CD14-positive monocyte (primary cell): Measurements from ENCODE around the gene SATB1. TPM values are rescaled to one million over a fixed set of nuclear protein-coding genes. Genes with fewer than 3 reads are reported as not detected.

Source experiments
- DNase-seq, 3 donors: peaks; one replicate each; pipeline ENCODE4 v3.0.0-alpha.2; 2011 to 2022
- H2AFZ ChIP-seq: 2 replicates; pipeline ENCODE4 v1.6.0; 2012; ENCODE audit warnings: mild to moderate bottlenecking, low read depth, low read length, inconsistent platforms; ENCODE audit not compliant: insufficient read depth, poor library complexity, severe bottlenecking
- H3K27ac ChIP-seq, 2 donors: 1 replicate in 1 of 2; 2 replicates in 1 of 2; pipeline ENCODE4 v1.5.1; 2012 to 2013; ENCODE audit warnings: low read length in 2 of 2, control low read depth in 1 of 2, inconsistent platforms in 1 of 2, low read depth in 1 of 2, mild to moderate bottlenecking in 1 of 2
- H3K27me3 ChIP-seq, 2 donors: one replicate each; pipeline versions ENCODE4 v1.6.0 to v1.6.1; 2011 to 2013; ENCODE audit warnings: low read length in 2 of 2; ENCODE audit not compliant: control insufficient read depth in 2 of 2, insufficient read depth in 2 of 2
- H3K36me3 ChIP-seq, 2 donors: replicated peaks in 1 of 2; 1 replicate in 1 of 2; 2 replicates in 1 of 2; pipeline versions ENCODE4 v1.5.1 to v1.6.1; 2012 to 2013; ENCODE audit warnings: low read length in 2 of 2, control low read depth in 1 of 2, inconsistent platforms in 1 of 2, mild to moderate bottlenecking in 1 of 2; ENCODE audit not compliant: insufficient read depth in 2 of 2, control insufficient read depth in 1 of 2
- H3K4me1 ChIP-seq, 2 donors: 1 replicate in 1 of 2; 2 replicates in 1 of 2; pipeline versions ENCODE4 v1.5.1 to v1.6.1; 2012 to 2013; ENCODE audit warnings: low read length in 2 of 2, control low read depth in 1 of 2, inconsistent platforms in 1 of 2, mild to moderate bottlenecking in 1 of 2, moderate library complexity in 1 of 2; ENCODE audit not compliant: insufficient read depth in 2 of 2, control insufficient read depth in 1 of 2
- H3K4me2 ChIP-seq: replicated peaks from 2 replicates; pipeline ENCODE3; 2012; ENCODE audit warnings: low read length, moderate library complexity, mild to moderate bottlenecking; ENCODE audit not compliant: poor library complexity, severe bottlenecking; ENCODE audit errors: extremely low read depth
- H3K4me3 ChIP-seq, 3 experiments: fragments of 200-600 bp in 1 of 3; sonication (generic) in 1 of 3; replicated peaks in 1 of 3; 1 replicate in 2 of 3; 2 replicates in 1 of 3; pipeline ENCODE4 v1.5.1; 2011 to 2013; ENCODE audit warnings: low read length in 3 of 3, mild to moderate bottlenecking in 3 of 3, control low read depth in 2 of 3, low read depth in 2 of 3, inconsistent platforms in 1 of 3, moderate library complexity in 1 of 3
- H3K79me2 ChIP-seq: 2 replicates; pipeline ENCODE4 v1.6.0; 2012; ENCODE audit warnings: mild to moderate bottlenecking, control low read depth, inconsistent platforms, low read length, moderate library complexity; ENCODE audit not compliant: insufficient read depth
- H3K9ac ChIP-seq: 2 replicates; pipeline ENCODE4 v1.6.0; 2017; ENCODE audit warnings: low read length, mild to moderate bottlenecking; ENCODE audit not compliant: insufficient read depth, poor library complexity, severe bottlenecking
- H3K9me3 ChIP-seq, 2 donors: replicated peaks in 1 of 2; 1 replicate in 1 of 2; 2 replicates in 1 of 2; pipeline versions ENCODE4 v1.5.1 to v1.6.1; 2012 to 2013; ENCODE audit warnings: low read length in 2 of 2, control low read depth in 1 of 2; ENCODE audit not compliant: control insufficient read depth in 1 of 2, insufficient read depth in 1 of 2
- H4K20me1 ChIP-seq: 2 replicates; pipeline ENCODE4 v1.6.0; 2012; ENCODE audit warnings: mild to moderate bottlenecking, low read length, control low read depth, moderate library complexity; ENCODE audit not compliant: insufficient read depth
- H3K27ac Mint-ChIP-seq, 7 donors: one replicate each; pipeline ENCODE4 v1.8.0; 2020; ENCODE audit warnings: mild to moderate bottlenecking in 7 of 7, mixed read lengths in 7 of 7, moderate library complexity in 6 of 7, inconsistent platforms in 2 of 7
- H3K27me3 Mint-ChIP-seq, 3 donors: one replicate each; pipeline ENCODE4 v1.8.0; 2021 to 2022; ENCODE audit warnings: low read depth in 3 of 3, mild to moderate bottlenecking in 3 of 3, mixed read lengths in 3 of 3, moderate library complexity in 3 of 3, inconsistent platforms in 1 of 3
- H3K36me3 Mint-ChIP-seq, 2 donors: one replicate each; pipeline ENCODE4 v1.8.0; 2020; ENCODE audit warnings: mixed read lengths in 2 of 2, inconsistent platforms in 1 of 2, mild to moderate bottlenecking in 1 of 2
- H3K4me1 Mint-ChIP-seq: one replicate; pipeline ENCODE4 v1.8.0; 2020; ENCODE audit warnings: mild to moderate bottlenecking, mixed read lengths
- H3K4me3 Mint-ChIP-seq, 2 donors: one replicate each; pipeline ENCODE4 v1.8.0; 2020; ENCODE audit warnings: mild to moderate bottlenecking in 2 of 2, mixed read lengths in 2 of 2, moderate library complexity in 1 of 2
- H3K9me3 Mint-ChIP-seq, 7 donors: one replicate each; pipeline ENCODE4 v1.8.0; 2020 to 2022; ENCODE audit warnings: mixed read lengths in 7 of 7, mild to moderate bottlenecking in 6 of 7, moderate library complexity in 6 of 7, inconsistent platforms in 2 of 7
- CTCF ChIP-seq: fragments of 200-600 bp; IDR thresholded peaks from one replicate; pipeline ENCODE4 v1.8.0; 2022; ENCODE audit warnings: antibody characterized with exemption, mild to moderate bottlenecking
- WGBS: methylation state at CpG from one replicate; pipeline ENCODE4 v1.1.5; 2013; ENCODE audit warnings: missing lambda C conversion rate; ENCODE audit not compliant: insufficient coverage; 5-methylcytosine and 5-hydroxymethylcytosine counted together
- intact Hi-C, 2 donors: fragments of 100-400 bp; cut with micrococcal nuclease; formaldehyde crosslinking; loops; one replicate each; pipeline versions ENCODE4 v1.15.0 to v1.15.1; 2023
- polyA plus RNA-seq, 3 donors: library from polyadenylated mRNA; depleted of rRNA in 1 of 3; unstranded in 2 of 3; stranded (reverse) in 1 of 3; fragments of 300-500 nt in 2 of 3; fragments of >200 nt in 1 of 3; fragmentation: Illumina TruSeq in 2 of 3; gene quantifications; 1 replicate in 2 of 3; 2 replicates in 1 of 3; pipeline ENCODE4 v1.2.3, GENCODE V29; 2012 to 2021

Gene SATB1
- polyA plus RNA-seq, 3 donors: 4.3 to 35.3 (median 6.9) TPM

- Histone ChIP-seq H3K36me3 (no peaks in the 10 kb centered on the region), H3K4me1 (no peaks in the 10 kb centered on the region), H3K9ac (no peak overlapping the region), H4K20me1 (no peaks in the 10 kb centered on the region), H3K27me3 (no peaks in the 10 kb centered on the region), H2AFZ (no peak overlapping the region), H3K4me2 (no peak overlapping the region), H3K9me3 (no peaks in the 10 kb centered on the region), H3K4me3 (no peak overlapping the region), H3K79me2 (no peaks in the 10 kb centered on the region), H3K27ac (no peak overlapping the region)
- Mint-ChIP-seq H3K4me1 (no peaks in the 10 kb centered on the region), H3K27me3 (no peaks in the 10 kb centered on the region), H3K27ac (peak overlapping the region in 1 of 7 donors; percentile 11), H3K9me3 (no peaks in the 10 kb centered on the region), H3K36me3 (peaks cover 0 to 3% of the 10 kb centered on the region in 2 donors), H3K4me3 (no peak overlapping the region)
- TF ChIP-seq CTCF: no peak
- no CpG with 5 or more reads among the region's 1 CpG for WGBS
- intact Hi-C loops: no loop called here
- no peak for DNase-seq
Observed at GRCh38 chr3:18469775-18470174, 44.6 kb upstream of the SATB1 start.

DNA sequence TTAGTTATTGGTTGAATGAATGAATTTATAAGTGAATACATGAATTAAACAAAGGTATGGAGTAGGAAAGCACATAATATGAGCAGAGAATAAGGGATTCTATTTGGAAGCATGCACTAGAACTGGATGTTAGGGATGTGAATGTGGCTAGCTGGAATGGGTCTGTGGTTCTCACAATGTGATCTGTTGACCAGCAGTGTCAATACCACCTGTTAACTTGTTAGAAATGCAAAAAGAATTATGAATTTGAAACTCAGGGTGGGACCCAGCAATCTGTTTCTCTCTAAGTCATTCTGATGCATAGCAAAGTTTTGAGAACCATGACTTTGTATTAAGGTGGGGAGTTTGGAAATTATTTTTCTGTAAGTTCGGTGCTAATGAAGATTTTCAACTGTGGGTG lies 41.0 kb upstream of the SATB1 start:
- intact Hi-C loops: no loop called here
- Histone ChIP-seq H2AFZ (no peak overlapping the region), H4K20me1 (no peaks in the 10 kb centered on the region), H3K27ac (no peak overlapping the region), H3K4me3 (no peak overlapping the region), H3K27me3 (no peaks in the 10 kb centered on the region), H3K36me3 (no peaks in the 10 kb centered on the region), H3K79me2 (no peaks in the 10 kb centered on the region), H3K4me1 (no peaks in the 10 kb centered on the region), H3K9me3 (no peaks in the 10 kb centered on the region), H3K4me2 (no peak overlapping the region), H3K9ac (no peak overlapping the region)
- Mint-ChIP-seq H3K4me1 (peaks cover 4% of the 10 kb centered on the region), H3K4me3 (no peak overlapping the region), H3K9me3 (peaks cover 0 to 4% (median 3%) of the 10 kb centered on the region in 7 donors), H3K36me3 (peaks cover 0 to 3% of the 10 kb centered on the region in 2 donors), H3K27me3 (no peaks in the 10 kb centered on the region), H3K27ac (no peak overlapping the region)
- no peak for DNase-seq
- no CpG with 5 or more reads among the region's 1 CpG for WGBS
- TF ChIP-seq CTCF: no peak
